Middle frontal gyrus (tissue), 1 donor: Measurements from ENCODE around the gene NFS1.
"Not testable (repeated sequence)": the region's sequence is repeated elsewhere in the genome, so short reads cannot be mapped to it uniquely, and the experiment has no call there.

Experiments used
- DNase-seq: peaks from one replicate; pipeline ENCODE4 v3.0.0-alpha.2; 2015; ENCODE audit warnings: low spot score; ENCODE audit errors: extremely low spot score

The NFS1 gene

GRCh38 chr20:35710039-35710438 lies 10.9 kb upstream of the NFS1 start:
- no peak for DNase-seq

DNA sequence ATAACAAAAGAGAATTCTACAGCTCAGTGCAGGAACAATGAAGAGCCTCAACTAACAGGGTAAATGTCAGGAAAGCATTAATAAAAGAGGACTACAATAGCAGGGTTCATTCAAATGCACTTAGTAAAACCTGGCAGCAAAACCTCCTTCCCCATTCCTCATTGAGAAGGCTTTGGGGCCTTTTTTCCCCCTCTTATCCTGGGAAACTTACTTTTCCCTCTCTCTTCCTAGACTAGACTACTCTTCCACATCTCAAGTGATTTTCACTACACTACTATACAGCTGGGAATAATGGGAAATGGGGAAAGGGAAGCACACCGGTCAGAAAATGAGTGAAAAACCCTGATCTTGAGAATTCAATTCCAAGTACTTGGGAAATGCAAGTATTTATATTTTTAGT lies 10.1 kb upstream of the NFS1 start:
- DNase-seq = no peak

- DNase-seq = no peak
These were observed 9.3 kb upstream of the NFS1 start for GRCh38 chr20:35708502-35708901.

DNA sequence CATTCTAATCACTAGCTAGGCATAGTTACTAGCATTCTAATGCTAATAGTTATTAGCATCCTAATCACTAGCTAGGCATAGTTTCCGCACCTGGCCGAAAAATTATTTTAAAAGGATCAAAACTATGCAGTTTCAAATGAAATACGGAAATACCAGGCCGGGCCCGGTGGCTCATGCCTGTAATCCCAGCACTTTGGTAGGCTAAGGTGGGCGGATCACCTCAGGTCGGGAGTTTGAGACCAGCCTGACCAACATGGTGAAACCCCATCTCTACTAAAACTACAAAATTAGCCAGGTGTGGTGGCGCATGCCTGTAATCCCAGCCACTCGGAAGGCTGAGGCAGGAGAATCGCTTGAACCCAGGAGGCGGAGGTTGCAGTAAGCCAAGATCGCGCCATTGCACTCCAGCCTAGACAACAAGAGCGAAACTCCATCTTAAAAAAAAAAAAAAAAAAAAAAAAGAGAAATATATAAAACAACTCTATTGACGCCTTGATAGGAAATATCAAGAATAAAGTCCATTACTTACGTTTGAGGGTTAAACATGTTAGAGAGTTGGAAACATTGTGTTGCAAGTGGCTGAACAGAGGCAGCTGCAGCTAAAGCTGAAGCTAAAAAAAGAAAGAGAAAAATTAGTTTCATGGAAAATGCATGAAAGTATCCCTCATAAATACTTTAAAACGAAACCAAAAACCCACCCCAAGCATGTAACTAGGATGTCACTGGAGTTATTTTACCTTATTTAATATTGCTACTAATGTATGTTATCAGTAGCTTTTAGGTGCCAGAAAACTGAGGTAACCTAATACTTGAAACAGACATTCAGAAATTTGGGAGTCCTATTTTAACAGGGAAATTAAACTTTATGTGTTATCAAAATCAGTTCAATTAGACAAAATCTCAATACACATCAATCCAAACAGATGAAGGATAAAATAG lies 7.7 kb upstream of the NFS1 start:
- not testable (repeated sequence) for DNase-seq

GRCh38 chr20:35705894-35706293 lies 6.7 kb upstream of the NFS1 start:
- not testable (repeated sequence) for DNase-seq

DNA sequence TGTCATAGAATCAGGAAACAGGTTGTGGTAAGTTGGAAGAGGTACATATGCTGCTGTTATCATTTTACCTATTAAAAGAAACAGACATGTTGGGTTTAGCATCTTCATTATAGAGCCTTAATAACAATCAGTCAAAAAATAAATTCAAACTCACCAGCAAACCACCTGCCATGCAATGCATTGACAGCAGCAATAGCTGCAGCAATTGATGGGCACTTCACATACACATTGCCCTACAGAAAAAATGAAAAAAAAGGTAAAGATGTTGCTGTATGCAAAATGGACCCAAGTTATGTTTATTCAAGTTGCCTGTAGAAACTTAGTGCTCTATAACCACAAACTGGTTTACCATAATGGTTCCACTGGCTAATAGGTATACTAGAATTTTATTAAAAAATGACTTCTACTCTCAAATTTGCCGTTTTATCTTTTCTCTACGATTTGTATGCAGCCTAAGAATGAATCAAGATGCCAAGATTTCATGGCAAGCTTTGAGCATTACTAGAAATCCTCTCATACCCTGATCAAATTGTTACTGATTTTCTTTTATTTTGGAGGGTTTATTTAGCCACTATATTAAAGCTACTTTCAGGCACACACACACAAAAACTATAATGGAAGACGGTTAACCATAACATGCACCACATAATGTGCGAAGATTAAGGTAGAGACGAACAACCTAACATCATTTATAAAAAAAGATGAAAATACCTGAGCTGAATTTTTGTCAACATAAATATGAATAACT lies 5.5 kb upstream of the NFS1 start:
- no peak for DNase-seq

- no peak for DNase-seq
These were observed 3.9 kb upstream of the NFS1 start for GRCh38 chr20:35702824-35703695.

DNA sequence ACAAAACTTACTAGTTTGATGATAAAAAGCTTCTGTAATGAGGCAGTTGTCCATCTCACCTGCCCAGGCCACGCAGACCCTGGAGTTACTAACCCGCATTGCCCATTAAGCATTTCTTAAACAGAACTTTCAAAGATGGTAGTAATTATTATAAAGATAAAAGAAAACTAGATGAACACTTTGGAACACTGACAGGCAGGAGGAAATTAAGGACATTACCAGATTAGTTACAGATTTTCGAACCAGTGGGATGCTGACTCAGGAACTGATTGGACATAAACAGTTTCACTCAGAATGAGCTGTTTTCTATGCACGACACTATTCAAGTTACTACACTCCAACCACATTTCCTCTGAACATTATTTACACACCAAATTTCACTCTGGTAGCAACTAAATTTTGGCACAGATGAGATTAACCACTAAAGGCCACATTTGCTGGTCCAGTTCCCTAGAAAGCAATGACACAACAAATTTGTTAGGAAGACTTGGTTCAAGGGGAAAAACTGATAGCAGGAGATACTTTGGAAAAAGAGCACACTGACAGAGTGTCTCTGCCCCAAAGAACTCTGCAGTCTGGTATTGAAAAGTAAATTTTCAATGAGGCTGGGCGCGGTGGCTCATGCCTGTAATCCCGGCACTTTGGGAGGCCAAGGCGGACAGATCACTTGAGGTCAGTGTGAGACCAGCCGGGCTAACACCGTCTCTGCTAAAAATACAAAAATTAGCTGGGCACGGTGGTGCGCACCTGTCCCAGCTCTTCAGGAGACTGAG lies 3.1 kb upstream of the NFS1 start:
- no peak for DNase-seq

DNA sequence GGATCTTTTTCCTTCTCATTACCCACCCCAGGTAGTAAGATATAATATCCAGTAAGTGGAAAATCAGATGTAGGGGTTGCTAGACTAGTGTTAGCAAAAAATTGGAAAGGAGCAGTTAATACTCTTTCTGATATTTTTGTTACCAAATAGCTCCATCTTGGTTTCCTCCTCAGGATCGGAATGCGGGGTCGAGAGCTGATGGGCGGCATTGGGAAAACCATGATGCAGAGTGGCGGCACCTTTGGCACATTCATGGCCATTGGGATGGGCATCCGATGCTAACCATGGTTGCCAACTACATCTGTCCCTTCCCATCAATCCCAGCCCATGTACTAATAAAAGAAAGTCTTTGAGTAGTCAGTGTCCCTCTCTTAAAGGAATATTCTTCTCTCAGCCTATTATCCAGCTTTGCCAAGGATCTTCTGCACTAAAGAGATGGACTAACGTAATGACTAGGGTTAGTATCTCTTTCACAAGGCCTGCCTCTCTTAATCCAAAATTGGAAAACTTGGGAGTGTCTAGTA lies 1.5 kb upstream of the NFS1 start:
- DNase-seq = no peak

GRCh38 chr20:35699957-35700624 lies 939 bp upstream of the NFS1 start:
- no peak for DNase-seq

GRCh38 chr20:35698298-35699126 lies 640 bp downstream of the NFS1 start:
- DNase-seq = no peak

GRCh38 chr20:35697696-35698297 lies 1.4 kb downstream of the NFS1 start:
- DNase-seq = no peak

GRCh38 chr20:35695978-35696377 lies 3.2 kb downstream of the NFS1 start:
- no peak for DNase-seq

GRCh38 chr20:35695245-35695749 lies 3.9 kb downstream of the NFS1 start:
- no peak for DNase-seq

DNA sequence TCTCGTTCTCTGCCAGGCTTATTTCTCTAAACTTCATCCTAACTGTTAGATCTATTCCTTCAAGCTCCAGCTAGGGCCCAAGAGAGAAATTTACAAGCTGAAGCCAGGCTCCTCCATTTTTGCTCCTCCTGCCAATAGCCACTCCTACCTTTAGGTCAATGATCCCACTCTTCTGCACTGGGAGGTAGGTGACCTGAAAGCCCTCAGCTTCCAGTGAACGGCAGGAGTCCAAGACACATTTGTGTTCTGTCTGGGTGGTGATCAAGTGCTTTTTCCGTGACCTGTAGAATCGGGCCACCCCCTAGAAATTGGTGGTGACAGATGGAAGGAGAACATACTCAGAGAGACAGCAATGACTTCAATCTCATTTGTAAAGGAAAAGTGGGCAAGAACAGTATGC lies 8.9 kb downstream of the NFS1 start:
- no peak for DNase-seq

- DNase-seq = not testable (repeated sequence)
These were observed 12.3 kb downstream of the NFS1 start for GRCh38 chr20:35686872-35687271.

- not testable (repeated sequence) for DNase-seq
These were observed 13.8 kb downstream of the NFS1 start for GRCh38 chr20:35685368-35685767.

DNA sequence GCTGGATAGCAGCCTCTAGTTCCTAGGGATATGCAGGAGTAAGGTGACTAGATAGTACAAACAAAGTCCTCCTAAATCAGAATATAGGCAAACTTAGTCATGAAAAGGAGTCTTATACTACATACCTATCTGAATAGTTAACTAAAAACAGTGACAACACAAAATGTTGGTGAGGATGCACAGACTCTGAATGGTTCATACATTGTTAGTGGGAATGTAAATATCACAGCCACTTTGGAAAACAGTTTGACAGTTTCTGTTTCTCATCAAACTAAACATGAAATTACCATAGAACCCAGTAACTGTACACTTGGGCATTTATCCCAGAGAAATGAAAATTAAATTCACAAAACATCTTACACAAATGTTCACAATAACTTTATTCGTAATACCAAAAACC lies 17.2 kb downstream of the NFS1 start:
- DNase-seq = no peak
